ENCODE measurements around the gene EYS.

The EYS gene

GRCh38 chr6:64185621-64186020 is 1521.4 kb downstream of the EYS start:
- no peak overlapping the region for H3K4me3 ChIP-seq (ENCODE audit: low read length)
- H3K27me3 ChIP-seq (ENCODE audit: control insufficient read depth, insufficient read depth, low read length) = no peaks in the 10 kb centered on the region
- H3K9ac ChIP-seq (ENCODE audit: low read depth, low read length) = no peak overlapping the region
- no peaks in the 10 kb centered on the region for H3K9me3 ChIP-seq (replicated peaks; ENCODE audit: low read length)
- H3K4me2 ChIP-seq (ENCODE audit: low read length) = no peak overlapping the region
- no peaks in the 10 kb centered on the region for H3K36me3 ChIP-seq (ENCODE audit: insufficient read depth, low read length)
- H3K4me1 ChIP-seq (ENCODE audit: control insufficient read depth, insufficient read depth, low read length) = no peaks in the 10 kb centered on the region

- no peaks in the 10 kb centered on the region for H3K27me3 ChIP-seq (ENCODE audit: control insufficient read depth, insufficient read depth, low read length)
- H3K9me3 ChIP-seq (replicated peaks; ENCODE audit: low read length) = peaks cover 3% of the 10 kb centered on the region
- H3K4me2 ChIP-seq (ENCODE audit: low read length) = no peak overlapping the region
- no peak overlapping the region for H3K4me3 ChIP-seq (ENCODE audit: low read length)
- no peaks in the 10 kb centered on the region for H3K4me1 ChIP-seq (ENCODE audit: control insufficient read depth, insufficient read depth, low read length)
- no peaks in the 10 kb centered on the region for H3K36me3 ChIP-seq (ENCODE audit: insufficient read depth, low read length)
- H3K9ac ChIP-seq (ENCODE audit: low read depth, low read length) = no peak overlapping the region
These were observed 1531.7 kb downstream of the EYS start for GRCh38 chr6:64175296-64175695.

- peaks cover 3% of the 10 kb centered on the region for H3K9me3 ChIP-seq (replicated peaks; ENCODE audit: low read length)
- no peak overlapping the region for H3K9ac ChIP-seq (ENCODE audit: low read depth, low read length)
- H3K36me3 ChIP-seq (ENCODE audit: insufficient read depth, low read length) = no peaks in the 10 kb centered on the region
- H3K4me3 ChIP-seq (ENCODE audit: low read length) = no peak overlapping the region
- no peaks in the 10 kb centered on the region for H3K27me3 ChIP-seq (ENCODE audit: control insufficient read depth, insufficient read depth, low read length)
- H3K4me2 ChIP-seq (ENCODE audit: low read length) = no peak overlapping the region
- H3K4me1 ChIP-seq (ENCODE audit: control insufficient read depth, insufficient read depth, low read length) = no peaks in the 10 kb centered on the region
These were observed 1536.7 kb downstream of the EYS start for GRCh38 chr6:64170316-64170715.

- H3K9me3 ChIP-seq (replicated peaks; ENCODE audit: low read length) = no peaks in the 10 kb centered on the region
- no peak overlapping the region for H3K4me2 ChIP-seq (ENCODE audit: low read length)
- no peak overlapping the region for H3K9ac ChIP-seq (ENCODE audit: low read depth, low read length)
- H3K4me3 ChIP-seq (ENCODE audit: low read length) = no peak overlapping the region
- H3K36me3 ChIP-seq (ENCODE audit: insufficient read depth, low read length) = no peaks in the 10 kb centered on the region
- no peaks in the 10 kb centered on the region for H3K4me1 ChIP-seq (ENCODE audit: control insufficient read depth, insufficient read depth, low read length)
- H3K27me3 ChIP-seq (ENCODE audit: control insufficient read depth, insufficient read depth, low read length) = no peaks in the 10 kb centered on the region
These were observed 1546.5 kb downstream of the EYS start for GRCh38 chr6:64160486-64160885.

GRCh38 chr6:64155063-64155462 is 1552.0 kb downstream of the EYS start:
- Histone ChIP-seq H3K36me3 (ENCODE audit: insufficient read depth, low read length) (no peaks in the 10 kb centered on the region), H3K9ac (ENCODE audit: low read depth, low read length) (no peak overlapping the region), H3K4me1 (ENCODE audit: control insufficient read depth, insufficient read depth, low read length) (no peaks in the 10 kb centered on the region), H3K4me3 (ENCODE audit: low read length) (no peak overlapping the region), H3K9me3 (replicated peaks; ENCODE audit: low read length) (no peaks in the 10 kb centered on the region), H3K4me2 (ENCODE audit: low read length) (no peak overlapping the region), H3K27me3 (ENCODE audit: control insufficient read depth, insufficient read depth, low read length) (no peaks in the 10 kb centered on the region)

- Histone ChIP-seq H3K9me3 (replicated peaks; ENCODE audit: low read length) (peaks cover 6% of the 10 kb centered on the region), H3K4me1 (ENCODE audit: control insufficient read depth, insufficient read depth, low read length) (no peaks in the 10 kb centered on the region), H3K27me3 (ENCODE audit: control insufficient read depth, insufficient read depth, low read length) (no peaks in the 10 kb centered on the region), H3K36me3 (ENCODE audit: insufficient read depth, low read length) (no peaks in the 10 kb centered on the region), H3K4me2 (ENCODE audit: low read length) (no peak overlapping the region), H3K9ac (ENCODE audit: low read depth, low read length) (no peak overlapping the region), H3K4me3 (ENCODE audit: low read length) (no peak overlapping the region)
These were observed 1560.2 kb downstream of the EYS start for GRCh38 chr6:64146876-64147275.

- H3K27me3 ChIP-seq (ENCODE audit: control insufficient read depth, insufficient read depth, low read length) = no peaks in the 10 kb centered on the region
- no peaks in the 10 kb centered on the region for H3K4me1 ChIP-seq (ENCODE audit: control insufficient read depth, insufficient read depth, low read length)
- no peaks in the 10 kb centered on the region for H3K36me3 ChIP-seq (ENCODE audit: insufficient read depth, low read length)
- H3K4me2 ChIP-seq (ENCODE audit: low read length) = no peak overlapping the region
- H3K9me3 ChIP-seq (replicated peaks; ENCODE audit: low read length) = peaks cover 6% of the 10 kb centered on the region
- no peak overlapping the region for H3K4me3 ChIP-seq (ENCODE audit: low read length)
- no peak overlapping the region for H3K9ac ChIP-seq (ENCODE audit: low read depth, low read length)
These were observed 1560.9 kb downstream of the EYS start for GRCh38 chr6:64146094-64146493.

- Histone ChIP-seq H3K27me3 (ENCODE audit: control insufficient read depth, insufficient read depth, low read length) (no peaks in the 10 kb centered on the region), H3K9ac (ENCODE audit: low read depth, low read length) (no peak overlapping the region), H3K36me3 (ENCODE audit: insufficient read depth, low read length) (no peaks in the 10 kb centered on the region), H3K4me3 (ENCODE audit: low read length) (no peak overlapping the region), H3K4me1 (ENCODE audit: control insufficient read depth, insufficient read depth, low read length) (no peaks in the 10 kb centered on the region), H3K4me2 (ENCODE audit: low read length) (no peak overlapping the region), H3K9me3 (replicated peaks; ENCODE audit: low read length) (peaks cover 6% of the 10 kb centered on the region)
These were observed 1561.4 kb downstream of the EYS start for GRCh38 chr6:64145658-64146057.

GRCh38 chr6:64143101-64143500 is 1563.9 kb downstream of the EYS start:
- Histone ChIP-seq H3K36me3 (ENCODE audit: insufficient read depth, low read length) (no peaks in the 10 kb centered on the region), H3K9ac (ENCODE audit: low read depth, low read length) (no peak overlapping the region), H3K4me1 (ENCODE audit: control insufficient read depth, insufficient read depth, low read length) (no peaks in the 10 kb centered on the region), H3K9me3 (replicated peaks; ENCODE audit: low read length) (peaks cover 2% of the 10 kb centered on the region), H3K4me2 (ENCODE audit: low read length) (no peak overlapping the region), H3K4me3 (ENCODE audit: low read length) (no peak overlapping the region), H3K27me3 (ENCODE audit: control insufficient read depth, insufficient read depth, low read length) (no peaks in the 10 kb centered on the region)

GRCh38 chr6:64141680-64142079 is 1565.3 kb downstream of the EYS start:
- Histone ChIP-seq H3K9me3 (replicated peaks; ENCODE audit: low read length) (peaks cover 4% of the 10 kb centered on the region), H3K4me1 (ENCODE audit: control insufficient read depth, insufficient read depth, low read length) (no peaks in the 10 kb centered on the region), H3K4me2 (ENCODE audit: low read length) (no peak overlapping the region), H3K27me3 (ENCODE audit: control insufficient read depth, insufficient read depth, low read length) (no peaks in the 10 kb centered on the region), H3K4me3 (ENCODE audit: low read length) (no peak overlapping the region), H3K9ac (ENCODE audit: low read depth, low read length) (no peak overlapping the region), H3K36me3 (ENCODE audit: insufficient read depth, low read length) (no peaks in the 10 kb centered on the region)

- Histone ChIP-seq H3K4me2 (ENCODE audit: low read length) (no peak overlapping the region), H3K4me1 (ENCODE audit: control insufficient read depth, insufficient read depth, low read length) (no peaks in the 10 kb centered on the region), H3K36me3 (ENCODE audit: insufficient read depth, low read length) (no peaks in the 10 kb centered on the region), H3K27me3 (ENCODE audit: control insufficient read depth, insufficient read depth, low read length) (no peaks in the 10 kb centered on the region), H3K4me3 (ENCODE audit: low read length) (no peak overlapping the region), H3K9me3 (replicated peaks; ENCODE audit: low read length) (peaks cover 5% of the 10 kb centered on the region), H3K9ac (ENCODE audit: low read depth, low read length) (no peak overlapping the region)
These were observed 1578.6 kb downstream of the EYS start for GRCh38 chr6:64128301-64129024.

Measured in skeletal muscle satellite cell (primary cell).